Measurements from ENCODE around the gene PCYT1B. TPM values are rescaled to one million over a fixed set of nuclear protein-coding genes. Genes with fewer than 3 reads are reported as not detected.
A peak's percentile ranks its signal among the peaks of the same experiment; 100 is the strongest.

PCYT1B gene
- total RNA-seq, 1 donor from 2014 or later, result under 0.01 TPM

DNA sequence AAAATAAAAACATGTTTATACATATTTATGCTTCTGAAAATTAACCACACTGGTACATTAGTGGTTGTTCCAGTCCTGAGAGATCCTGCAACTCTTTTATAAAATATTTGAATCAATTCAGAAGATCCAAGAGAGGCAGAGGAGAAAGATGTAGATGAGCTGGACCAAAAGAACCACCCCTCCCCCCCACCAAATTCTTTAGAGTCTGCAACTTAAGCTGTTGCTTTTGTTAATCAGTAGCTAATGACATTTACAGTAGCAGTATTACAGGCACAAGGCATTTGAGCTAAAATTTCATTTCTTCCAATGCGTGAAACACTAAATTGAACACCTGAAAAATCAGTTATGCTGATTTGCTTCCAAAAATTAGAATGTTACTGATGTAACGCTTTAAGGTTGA, 120.5 kb downstream of the PCYT1B start:
- no peak for DNase-seq (ENCODE audit: low read depth in 2 of 2)

DNA sequence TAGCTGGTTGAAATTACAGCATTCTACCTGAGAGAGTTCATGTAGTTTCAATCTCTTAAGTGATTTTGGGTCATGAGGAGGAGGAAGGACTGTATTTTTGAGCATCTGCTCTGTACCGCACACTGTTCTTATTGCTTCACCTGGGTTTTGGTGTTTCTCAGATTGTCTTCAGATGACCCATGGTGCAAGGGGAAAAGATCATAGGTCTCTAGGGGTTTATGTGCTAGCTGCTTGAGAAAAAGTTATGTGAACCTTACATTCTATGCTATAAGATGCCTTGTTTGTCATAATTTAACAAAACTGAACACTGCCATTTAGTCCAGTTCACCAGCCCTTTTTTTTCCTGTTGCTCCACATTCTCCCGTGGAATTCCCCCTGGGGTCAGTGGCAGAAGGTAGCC, 121.7 kb downstream of the PCYT1B start:
- no peak for DNase-seq (ENCODE audit: low read depth in 2 of 2)

DNA sequence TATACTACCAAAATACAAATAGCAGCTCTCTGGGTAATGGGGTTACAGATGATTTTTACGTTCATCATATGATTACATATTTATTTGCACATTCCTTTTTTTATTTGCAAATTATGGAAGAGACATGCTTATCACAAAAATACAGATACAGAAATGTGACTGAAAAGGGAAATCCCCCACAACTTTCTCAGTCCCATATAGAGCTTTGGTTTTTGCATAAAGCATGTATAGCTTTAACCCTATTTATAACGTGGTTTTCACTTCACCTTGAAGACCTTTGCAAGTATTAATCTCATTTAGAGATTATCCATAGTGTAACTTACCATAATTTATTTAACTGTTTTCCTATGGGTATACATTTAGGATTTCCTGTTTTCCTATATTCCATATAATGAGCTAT, 126.7 kb downstream of the PCYT1B start:
- DNase-seq (ENCODE audit: low read depth in 2 of 2), result no peak

DNA sequence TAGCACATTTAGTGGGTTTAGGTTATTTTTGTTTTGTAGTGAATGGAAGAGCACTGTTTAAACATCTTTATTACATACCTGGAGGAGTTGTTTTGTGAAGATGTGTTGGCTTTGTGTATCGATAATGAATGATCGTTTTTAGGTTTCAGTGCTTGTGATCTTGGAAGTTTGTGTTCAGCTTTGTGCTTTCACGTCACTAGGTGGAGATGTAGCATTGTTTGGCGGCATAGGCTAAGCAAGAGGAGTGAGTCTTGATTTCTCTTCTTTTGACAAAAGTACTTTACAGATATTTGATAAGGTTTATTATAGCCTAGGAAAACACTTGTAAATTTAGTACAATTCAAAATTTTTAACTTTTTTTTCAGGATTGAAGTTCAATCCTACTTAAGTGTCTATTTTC, 131.7 kb downstream of the PCYT1B start:
- peak in 1 of 2 donors; percentile 38 for DNase-seq (ENCODE audit: low read depth in 2 of 2)

DNA sequence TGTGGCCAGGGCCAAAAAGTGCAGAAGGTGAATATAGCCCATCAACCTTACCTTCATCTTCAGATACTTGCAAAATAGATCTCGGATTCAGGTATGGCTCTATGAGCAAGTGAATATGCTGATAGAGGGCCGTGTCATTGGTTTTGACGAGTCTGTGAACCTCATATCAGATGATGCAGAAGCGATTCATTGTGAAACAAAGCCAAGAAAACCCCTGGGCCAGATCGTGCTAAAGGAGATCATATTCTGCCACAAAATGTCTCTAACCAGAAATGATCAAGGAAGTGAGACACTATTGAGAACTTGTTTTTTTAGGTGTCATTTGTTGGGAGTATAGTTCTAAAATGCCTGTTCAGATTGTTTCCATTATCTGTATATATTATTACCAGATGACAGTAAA, 133.7 kb downstream of the PCYT1B start:
- no peak for DNase-seq (ENCODE audit: low read depth in 2 of 2)

DNA sequence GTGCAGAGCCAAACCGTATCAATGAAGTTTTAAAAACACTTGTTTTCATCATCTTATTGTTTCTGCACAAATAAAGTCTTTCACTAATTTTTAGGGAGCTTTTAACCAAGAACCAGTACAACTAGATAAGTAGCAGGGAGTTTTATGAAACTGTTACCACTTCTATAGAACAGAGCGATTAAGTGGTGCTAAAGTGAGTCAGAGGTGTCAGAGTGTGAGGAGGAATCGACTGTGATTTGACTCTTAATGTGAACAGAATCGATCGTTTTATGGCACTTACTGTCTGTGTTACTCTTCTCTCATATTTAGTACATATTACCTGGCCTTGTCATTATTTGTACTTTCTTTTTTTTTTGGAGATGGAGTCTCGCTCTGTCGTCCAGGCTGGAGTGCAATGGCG, 138.8 kb downstream of the PCYT1B start:
- no peak for DNase-seq (ENCODE audit: low read depth in 2 of 2)

Other genes starting within 250 kb of the PCYT1B start
- gene PDK3, start 182.1 kb downstream of the PCYT1B start, total RNA-seq, result 2.4 and 3.1 TPM in 2 replicates
- gene POLA1, start 46.6 kb upstream of the PCYT1B start, total RNA-seq, result 9.6 and 10.7 TPM in 2 replicates

Measured in lung microvascular endothelial cell (primary cell).